K562 (cell line): Measurements from ENCODE around the gene PCBP3. TPM values are rescaled to one million over a fixed set of nuclear protein-coding genes. Genes with fewer than 3 reads are reported as not detected.

Experiments used
- ATAC-seq: fragments of 200-7000 bp; cut with Tn5 transposase; 3 replicates; pipeline ENCODE4 v1.9.1; 2020; ENCODE audit warnings: moderate library complexity
- BruUV-seq: library from RNA; stranded (reverse); fragments of 400-500 nt; replicated peaks from 2 replicates; lab custom pipeline; 2021; lab: Mats Ljungman, UMichigan
- CTCF ChIA-PET: fragments of 300-600 bp; formaldehyde crosslinking; extraction: SDS; loops from one replicate; lab custom pipeline; 2021; ENCODE audit warnings: low intra/inter-chr PET ratio; lab: Yijun Ruan, JAX
- POLR2A ChIA-PET: fragments of 300-600, 350-650 bp; sonication (Branson Sonifier 250); formaldehyde crosslinking; extraction: SDS; loops from one replicate; lab custom pipeline; 2021; ENCODE audit warnings: antibody characterized with exemption, inconsistent platforms; lab: Yijun Ruan, JAX
- DNase-seq, 4 experiments: peaks; one replicate each; pipeline versions ENCODE4 v3.0.0 to v3.0.0-alpha.2; 2011 to 2018; ENCODE audit warnings: low spot score in 3 of 4, mixed read lengths in 3 of 4; ENCODE audit errors: extremely low read depth in 1 of 4
- FAIRE-seq: peaks from 2 replicates; lab custom pipeline; 2011; peaks lifted over from hg19 to GRCh38; lab: Jason Lieb, UNC
- H2AFZ ChIP-seq: 2 replicates; pipeline ENCODE4 v1.6.0; 2011; ENCODE audit warnings: low read depth, low read length, control low read depth, inconsistent platforms
- H3K27ac ChIP-seq: fragments of 200-600 bp; 3 replicates; pipeline ENCODE4 v1.8.0; 2011; ENCODE audit warnings: low read depth, mild to moderate bottlenecking, control low read depth, inconsistent platforms, low read length, moderate library complexity, mixed read lengths; ENCODE audit errors: extremely low read depth
- H3K27me3 ChIP-seq, 2 experiments: fragments of 300-600 bp in 1 of 2; 2 replicates in 1 of 2; 3 replicates in 1 of 2; pipeline versions ENCODE4 v1.6.0 to v1.8.0; 2011; ENCODE audit warnings: inconsistent platforms in 2 of 2, low read length in 2 of 2, mild to moderate bottlenecking in 1 of 2, mixed read lengths in 1 of 2, moderate library complexity in 1 of 2; ENCODE audit not compliant: control insufficient read depth in 2 of 2, insufficient read depth in 2 of 2
- H3K36me3 ChIP-seq: fragments of 300-600 bp; 3 replicates; pipeline ENCODE4 v1.8.0; 2011; ENCODE audit warnings: mild to moderate bottlenecking, low read length, inconsistent platforms; ENCODE audit not compliant: control insufficient read depth, insufficient read depth
- H3K4me1 ChIP-seq, 2 experiments: fragments of 200-600 bp in 1 of 2; replicated peaks in 1 of 2; 2 replicates in 1 of 2; 3 replicates in 1 of 2; pipeline versions ENCODE4 v1.5.1 to v1.8.0; 2011; ENCODE audit warnings: inconsistent platforms in 2 of 2, low read length in 2 of 2, mild to moderate bottlenecking in 1 of 2, mixed read lengths in 1 of 2, moderate library complexity in 1 of 2; ENCODE audit not compliant: control insufficient read depth in 2 of 2, insufficient read depth in 2 of 2
- H3K4me2 ChIP-seq: 2 replicates; pipeline ENCODE4 v1.6.1; 2011; ENCODE audit warnings: low read length, control low read depth, inconsistent platforms, mixed read lengths; ENCODE audit not compliant: insufficient read depth
- H3K4me3 ChIP-seq: fragments of 200-600 bp; sonication (generic), shearing (Covaris generic); 2 replicates; pipeline ENCODE4 v1.5.1; 2016; ENCODE audit warnings: control low read depth, inconsistent platforms
- H3K79me2 ChIP-seq: fragments of 200-600 bp; 3 replicates; pipeline ENCODE4 v1.8.0; 2011; ENCODE audit warnings: low read length, inconsistent platforms; ENCODE audit not compliant: control insufficient read depth, insufficient read depth
- H3K9ac ChIP-seq, 2 experiments: 2 replicates each; pipeline versions ENCODE4 v1.6.0 to v1.6.1; 2011; ENCODE audit warnings: low read depth in 2 of 2, low read length in 2 of 2, control low read depth in 1 of 2, inconsistent platforms in 1 of 2, mild to moderate bottlenecking in 1 of 2, mixed read lengths in 1 of 2; ENCODE audit not compliant: insufficient read depth in 1 of 2
- H3K9me1 ChIP-seq: one replicate; pipeline ENCODE4 v1.6.0; 2011; ENCODE audit warnings: inconsistent platforms, mild to moderate bottlenecking, low read length, moderate library complexity; ENCODE audit not compliant: control insufficient read depth, insufficient read depth
- H3K9me3 ChIP-seq: replicated peaks from 2 replicates; pipeline ENCODE4 v1.5.1; 2011; ENCODE audit warnings: low read depth, low read length, inconsistent platforms; ENCODE audit not compliant: control insufficient read depth, insufficient read depth
- H4K20me1 ChIP-seq: replicated peaks from 2 replicates; pipeline ENCODE4 v1.6.1; 2011; ENCODE audit warnings: low read length, inconsistent platforms, mixed read lengths; ENCODE audit not compliant: control insufficient read depth, insufficient read depth
- HDAC8 ChIP-seq: fragments of 450-650 bp; IDR thresholded peaks from 2 replicates; pipeline ENCODE4 v1.6.1; 2016; ENCODE audit warnings: mild to moderate bottlenecking, missing genetic modification characterization, moderate library complexity, missing compliant biosample characterization
- KLF16 ChIP-seq: IDR thresholded peaks from 2 replicates; pipeline ENCODE4 v1.6.1; 2016; ENCODE audit warnings: antibody characterized with exemption
- ZNF124 ChIP-seq: sonication (generic); formaldehyde crosslinking; IDR thresholded peaks from 2 replicates; pipeline ENCODE4 v1.8.1; 2022; ENCODE audit warnings: missing genetic modification reagents
- ZNF699 ChIP-seq: fragments of 250-450 bp; sonication (Bioruptor Pico); IDR thresholded peaks from 2 replicates; pipeline ENCODE4 v1.8.0; 2021; ENCODE audit warnings: mild to moderate bottlenecking, moderate library complexity; ENCODE audit not compliant: insufficient replicate concordance
- ZNF76 ChIP-seq: fragments of 250-450 bp; sonication (Bioruptor Pico); IDR thresholded peaks from 2 replicates; pipeline ENCODE4 v1.4.0; 2020; ENCODE audit warnings: mild to moderate bottlenecking, moderate library complexity, borderline replicate concordance
- WGBS: fragments of 100-300 bp; shearing (Covaris generic); methylation state at CpG from one replicate; pipeline ENCODE4 v1.1.6; 2016; ENCODE audit warnings: low coverage, mixed read lengths; ENCODE audit not compliant: insufficient coverage; ENCODE audit errors: missing lambda C conversion rate; 5-methylcytosine and 5-hydroxymethylcytosine counted together
- in situ Hi-C: fragments of 300-500 bp; cut with MboI; formaldehyde crosslinking; loops from 4 replicates; pipeline ENCODE4 v1.15.0; 2018; ENCODE audit warnings: inconsistent platforms, mixed read lengths
- intact Hi-C: fragments of 100-400 bp; cut with micrococcal nuclease; formaldehyde crosslinking; loops from 2 replicates; pipeline ENCODE4 v1.14.2; 2022
- polyA plus RNA-seq, 8 experiments: library from polyadenylated mRNA; depleted of rRNA in 4 of 8; stranded (reverse) in 5 of 8; unstranded in 3 of 8; fragments of >200 nt; fragmentation: Nextera tagmentation in 2 of 8; fragmentation: Illumina TruSeq in 1 of 8; extraction: Ambion mirVana in 2 of 8; extraction: Trizol in 1 of 8; gene quantifications; 2 replicates each; pipeline versions ENCODE4 v1.2.1 to v1.2.3, GENCODE V29; 2011 to 2014; ENCODE audit warnings: inconsistent platforms in 1 of 8, missing spikeins in 1 of 8
- total RNA-seq, 7 experiments: library from RNA; depleted of rRNA in 6 of 7; stranded (reverse); fragments of >200 nt in 6 of 7; fragmentation: Illumina TruSeq in 2 of 7; extraction: Trizol in 2 of 7; gene quantifications; 2 replicates each; pipeline versions ENCODE4 v1.2.1 to v1.2.3, GENCODE V29; 2011 to 2021; ENCODE audit warnings: low replicate concordance in 1 of 7
- TF ChIP-seq, protein P1 (sequence below): fragments of 250-450 bp; sonication (Bioruptor Pico); IDR thresholded peaks from 2 replicates; pipeline ENCODE4 v1.8.0; 2021; ENCODE audit warnings: borderline replicate concordance, mild to moderate bottlenecking, moderate library complexity; ENCODE audit not compliant: poor library complexity, severe bottlenecking
- TF ChIP-seq, protein P2 (sequence below): fragments of 450-650 bp; formaldehyde crosslinking; IDR thresholded peaks from 2 replicates; pipeline ENCODE4 v1.4.0; 2020; ENCODE audit warnings: mild to moderate bottlenecking, mixed read lengths
- TF ChIP-seq, protein P3 (sequence below): sonication (generic); formaldehyde crosslinking; IDR thresholded peaks from 2 replicates; pipeline ENCODE4 v1.9.0; 2022; ENCODE audit warnings: mild to moderate bottlenecking, missing genetic modification reagents
- TF ChIP-seq, protein P4 (sequence below): fragments of 450-650 bp; IDR thresholded peaks from 2 replicates; pipeline ENCODE4 v1.6.1; 2018; ENCODE audit warnings: mild to moderate bottlenecking, low read depth; ENCODE audit not compliant: partially characterized antibody

The PCBP3 gene
- total and polyA plus RNA-seq, 9 of the 15 experiments (the other 6 are each of a cell fraction or from before 2014, with no cell fraction given): 0.18 TPM; not detected in 8

DNA sequence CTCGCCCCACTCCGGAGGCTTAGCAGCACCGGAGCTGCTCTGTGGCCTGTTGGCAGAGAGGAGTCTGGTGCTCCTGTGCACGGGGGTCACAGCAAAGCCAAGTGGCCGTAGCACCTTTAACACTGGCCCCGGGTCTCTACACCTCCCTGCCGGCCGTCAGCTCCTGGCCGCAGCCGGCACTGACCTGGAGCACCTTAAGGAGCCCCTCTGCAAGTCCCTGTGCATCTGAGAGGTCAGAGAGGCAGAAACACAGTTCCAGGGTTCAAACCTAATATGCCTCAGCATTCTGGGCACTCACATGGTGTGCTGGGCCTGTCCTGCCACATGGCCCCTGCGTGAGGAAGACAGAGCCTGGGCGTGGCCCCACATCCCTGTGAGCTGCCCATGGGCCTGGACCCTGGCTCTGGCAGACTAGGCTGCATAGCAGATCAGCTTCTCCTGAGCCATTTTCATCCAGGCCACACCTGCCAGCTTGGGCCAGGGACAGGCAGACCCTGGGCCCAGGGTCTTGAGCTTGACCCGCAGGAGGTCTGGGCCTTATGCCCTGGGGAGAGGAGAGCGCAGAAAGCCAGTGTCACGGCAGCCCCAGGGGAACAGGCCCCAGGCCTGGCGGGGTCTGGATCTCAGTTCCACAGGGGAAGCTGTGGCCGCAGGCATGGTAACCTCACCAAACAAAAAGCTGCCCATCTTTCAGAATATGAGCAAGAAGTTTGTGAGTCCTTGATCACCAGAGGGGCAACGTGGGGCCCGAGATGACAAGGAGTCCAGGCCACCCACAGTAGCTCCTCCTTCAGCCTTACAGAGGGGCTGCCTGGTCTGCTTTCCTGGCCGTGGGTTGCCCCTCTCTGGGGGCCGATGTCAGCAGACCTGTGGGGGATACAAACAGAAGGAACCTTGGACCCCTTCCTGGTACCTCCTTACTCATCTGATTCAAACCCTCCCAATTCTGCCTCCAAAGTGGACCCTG lies 192.1 kb downstream of the PCBP3 start (continued):
- TF ChIP-seq, protein P1, sequence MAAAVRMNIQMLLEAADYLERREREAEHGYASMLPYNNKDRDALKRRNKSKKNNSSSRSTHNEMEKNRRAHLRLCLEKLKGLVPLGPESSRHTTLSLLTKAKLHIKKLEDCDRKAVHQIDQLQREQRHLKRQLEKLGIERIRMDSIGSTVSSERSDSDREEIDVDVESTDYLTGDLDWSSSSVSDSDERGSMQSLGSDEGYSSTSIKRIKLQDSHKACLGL (CRISPR knock-in tag): no peak

DNA sequence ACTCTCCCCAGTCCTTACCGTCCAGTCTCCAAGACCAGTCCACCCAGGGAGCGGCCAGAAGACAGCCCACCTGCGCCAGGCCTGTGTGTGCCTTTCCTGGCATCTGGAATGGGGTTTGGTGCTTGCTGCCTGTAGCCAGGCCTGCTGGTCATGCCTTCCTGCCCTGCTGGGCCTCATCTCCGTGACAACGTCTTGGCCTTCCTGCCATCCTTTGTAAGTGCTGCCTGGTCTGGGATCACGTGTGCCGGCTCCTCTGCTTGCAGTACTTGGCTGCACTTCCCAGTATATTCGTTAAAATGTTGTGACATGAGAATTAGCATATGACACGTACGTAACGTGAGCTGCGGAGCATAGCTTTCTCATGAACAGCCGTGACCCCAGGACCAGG lies 192.7 kb downstream of the PCBP3 start:
- DNase-seq: no peak
- Histone ChIP-seq H3K9me1 (no peaks in the 10 kb centered on the region), H3K27me3 (peaks cover 14 to 48% of the 10 kb centered on the region in 2 experiments; a peak in 4 of 5 replicates), H3K79me2 (no peaks in the 10 kb centered on the region), H3K4me1 (peaks cover 0 to 7% of the 10 kb centered on the region in 2 experiments; a peak in 1 of 5 replicates), H3K36me3 (no peaks in the 10 kb centered on the region), H3K9ac (no peak overlapping the region), H3K27ac (no peak overlapping the region), H2AFZ (no peak overlapping the region), H3K4me3 (no peak overlapping the region), H4K20me1 (peaks cover 7% of the 10 kb centered on the region), H3K4me2 (no peak overlapping the region), H3K9me3 (no peaks in the 10 kb centered on the region; the same call in 1 of the 2 replicates)
- ChIA-PET CTCF (no interaction called here), POLR2A (no interaction called here)
- ATAC-seq: no peak; the same call in 2 of the 3 replicates
- in situ Hi-C loops: loop anchor here (25.0 kb wide), 1 partner anchor 874 kb away; no protein-coding TSS in a partner anchor
- TF ChIP-seq ZNF76 (CRISPR knock-in tag) (no peak), ZNF699 (no peak), ZNF124 (no peak), KLF16 (no peak), HDAC8 (tag) (no peak)
- TF ChIP-seq, protein P2, sequence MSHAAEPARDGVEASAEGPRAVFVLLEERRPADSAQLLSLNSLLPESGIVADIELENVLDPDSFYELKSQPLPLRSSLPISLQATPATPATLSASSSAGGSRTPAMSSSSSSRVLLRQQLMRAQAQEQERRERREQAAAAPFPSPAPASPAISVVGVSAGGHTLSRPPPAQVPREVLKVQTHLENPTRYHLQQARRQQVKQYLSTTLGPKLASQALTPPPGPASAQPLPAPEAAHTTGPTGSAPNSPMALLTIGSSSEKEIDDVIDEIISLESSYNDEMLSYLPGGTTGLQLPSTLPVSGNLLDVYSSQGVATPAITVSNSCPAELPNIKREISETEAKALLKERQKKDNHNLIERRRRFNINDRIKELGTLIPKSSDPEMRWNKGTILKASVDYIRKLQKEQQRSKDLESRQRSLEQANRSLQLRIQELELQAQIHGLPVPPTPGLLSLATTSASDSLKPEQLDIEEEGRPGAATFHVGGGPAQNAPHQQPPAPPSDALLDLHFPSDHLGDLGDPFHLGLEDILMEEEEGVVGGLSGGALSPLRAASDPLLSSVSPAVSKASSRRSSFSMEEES (CRISPR knock-in tag): no peak
- TF ChIP-seq, protein P3, sequence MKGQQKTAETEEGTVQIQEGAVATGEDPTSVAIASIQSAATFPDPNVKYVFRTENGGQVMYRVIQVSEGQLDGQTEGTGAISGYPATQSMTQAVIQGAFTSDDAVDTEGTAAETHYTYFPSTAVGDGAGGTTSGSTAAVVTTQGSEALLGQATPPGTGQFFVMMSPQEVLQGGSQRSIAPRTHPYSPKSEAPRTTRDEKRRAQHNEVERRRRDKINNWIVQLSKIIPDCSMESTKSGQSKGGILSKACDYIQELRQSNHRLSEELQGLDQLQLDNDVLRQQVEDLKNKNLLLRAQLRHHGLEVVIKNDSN (CRISPR knock-in tag): peak; percentile 20; the same call in 1 of the 2 replicates
- TF ChIP-seq, protein P4, sequence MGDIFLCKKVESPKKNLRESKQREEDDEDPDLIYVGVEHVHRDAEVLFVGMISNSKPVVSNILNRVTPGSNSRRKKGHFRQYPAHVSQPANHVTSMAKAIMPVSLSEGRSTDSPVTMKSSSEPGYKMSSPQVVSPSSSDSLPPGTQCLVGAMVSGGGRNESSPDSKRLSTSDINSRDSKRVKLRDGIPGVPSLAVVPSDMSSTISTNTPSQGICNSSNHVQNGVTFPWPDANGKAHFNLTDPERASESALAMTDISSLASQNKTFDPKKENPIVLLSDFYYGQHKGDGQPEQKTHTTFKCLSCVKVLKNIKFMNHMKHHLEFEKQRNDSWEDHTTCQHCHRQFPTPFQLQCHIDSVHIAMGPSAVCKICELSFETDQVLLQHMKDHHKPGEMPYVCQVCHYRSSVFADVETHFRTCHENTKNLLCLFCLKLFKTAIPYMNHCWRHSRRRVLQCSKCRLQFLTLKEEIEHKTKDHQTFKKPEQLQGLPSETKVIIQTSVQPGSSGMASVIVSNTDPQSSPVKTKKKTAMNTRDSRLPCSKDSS: no peak
- intact Hi-C loops: no loop called here
- WGBS: 1% methylated on average over 13 of the region's 13 CpGs
- BruUV-seq: no TSS peak
- no peak for FAIRE-seq
